AG09319 (cell line): ENCODE results near the gene BCAT1.

Experiments
- DNase-seq: peaks from one replicate; pipeline ENCODE4 v3.0.0-alpha.2; 2010; ENCODE audit warnings: low read depth; ENCODE audit errors: extremely low read depth
- TF ChIP-seq, protein P1 (sequence below): IDR thresholded peaks from 2 replicates; pipeline ENCODE4 v1.5.1; 2011; ENCODE audit warnings: low read depth, mild to moderate bottlenecking, inconsistent platforms, low read length, moderate library complexity

The BCAT1 gene

DNA sequence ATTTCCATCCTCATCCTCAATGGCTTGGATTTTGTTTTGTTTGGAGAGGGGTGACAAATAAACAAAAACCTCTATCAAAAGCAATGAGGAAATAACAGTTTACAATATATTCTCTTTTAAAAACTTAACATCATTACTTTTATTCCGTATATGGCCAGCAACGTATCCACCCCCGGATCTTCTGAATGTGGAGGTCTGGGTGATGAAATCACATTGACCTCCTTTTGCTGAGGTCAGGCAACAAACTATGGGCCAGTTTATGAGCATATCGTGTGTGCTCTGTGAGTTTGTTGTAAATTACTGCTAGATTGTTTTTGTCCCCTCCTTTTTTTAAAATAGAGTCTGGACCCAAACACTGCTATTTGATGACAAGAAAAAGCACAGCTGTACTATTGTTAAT is 178.1 kb downstream of the BCAT1 start:
- TF ChIP-seq, protein P1, sequence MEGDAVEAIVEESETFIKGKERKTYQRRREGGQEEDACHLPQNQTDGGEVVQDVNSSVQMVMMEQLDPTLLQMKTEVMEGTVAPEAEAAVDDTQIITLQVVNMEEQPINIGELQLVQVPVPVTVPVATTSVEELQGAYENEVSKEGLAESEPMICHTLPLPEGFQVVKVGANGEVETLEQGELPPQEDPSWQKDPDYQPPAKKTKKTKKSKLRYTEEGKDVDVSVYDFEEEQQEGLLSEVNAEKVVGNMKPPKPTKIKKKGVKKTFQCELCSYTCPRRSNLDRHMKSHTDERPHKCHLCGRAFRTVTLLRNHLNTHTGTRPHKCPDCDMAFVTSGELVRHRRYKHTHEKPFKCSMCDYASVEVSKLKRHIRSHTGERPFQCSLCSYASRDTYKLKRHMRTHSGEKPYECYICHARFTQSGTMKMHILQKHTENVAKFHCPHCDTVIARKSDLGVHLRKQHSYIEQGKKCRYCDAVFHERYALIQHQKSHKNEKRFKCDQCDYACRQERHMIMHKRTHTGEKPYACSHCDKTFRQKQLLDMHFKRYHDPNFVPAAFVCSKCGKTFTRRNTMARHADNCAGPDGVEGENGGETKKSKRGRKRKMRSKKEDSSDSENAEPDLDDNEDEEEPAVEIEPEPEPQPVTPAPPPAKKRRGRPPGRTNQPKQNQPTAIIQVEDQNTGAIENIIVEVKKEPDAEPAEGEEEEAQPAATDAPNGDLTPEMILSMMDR = no peak
- DNase-seq = no peak

DNA sequence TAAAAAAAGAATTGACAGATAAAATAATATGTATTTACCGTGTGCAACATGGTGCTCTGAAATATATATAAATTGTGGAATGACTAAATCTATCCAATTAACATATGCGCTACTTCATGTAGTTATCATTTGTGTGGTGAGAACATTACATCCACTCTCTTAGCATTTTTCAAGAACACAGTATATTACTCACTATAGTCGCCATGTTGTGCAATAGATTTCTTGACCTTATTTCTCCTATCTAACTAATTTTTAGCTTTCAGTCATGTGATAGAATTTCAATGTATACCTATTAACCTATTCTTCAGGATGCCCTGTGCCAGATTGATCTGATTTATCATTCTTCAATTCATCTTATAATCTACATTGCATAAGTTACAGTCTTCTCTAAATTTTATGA is 178.6 kb downstream of the BCAT1 start:
- no peak for DNase-seq
- TF ChIP-seq, protein P1 = no peak

DNA sequence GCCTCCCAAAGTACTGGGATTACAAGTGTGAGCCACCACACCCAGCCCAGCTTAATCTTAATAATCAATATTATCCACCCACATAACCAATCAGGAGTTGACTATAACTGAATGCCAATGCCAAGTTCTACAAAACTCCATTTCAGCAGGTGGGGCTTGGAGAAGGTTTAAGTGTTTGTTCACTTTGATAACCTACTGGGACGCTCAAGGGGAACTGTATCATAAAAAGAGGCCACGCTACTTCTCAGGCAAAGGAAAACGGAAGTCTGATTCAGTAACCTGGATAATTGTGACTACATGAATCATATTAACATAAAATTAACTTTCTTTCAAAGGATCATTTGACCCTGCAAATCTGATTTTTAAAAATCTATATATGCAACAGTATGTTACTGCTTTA is 179.2 kb downstream of the BCAT1 start:
- no peak for DNase-seq
- TF ChIP-seq, protein P1 = no peak

DNA sequence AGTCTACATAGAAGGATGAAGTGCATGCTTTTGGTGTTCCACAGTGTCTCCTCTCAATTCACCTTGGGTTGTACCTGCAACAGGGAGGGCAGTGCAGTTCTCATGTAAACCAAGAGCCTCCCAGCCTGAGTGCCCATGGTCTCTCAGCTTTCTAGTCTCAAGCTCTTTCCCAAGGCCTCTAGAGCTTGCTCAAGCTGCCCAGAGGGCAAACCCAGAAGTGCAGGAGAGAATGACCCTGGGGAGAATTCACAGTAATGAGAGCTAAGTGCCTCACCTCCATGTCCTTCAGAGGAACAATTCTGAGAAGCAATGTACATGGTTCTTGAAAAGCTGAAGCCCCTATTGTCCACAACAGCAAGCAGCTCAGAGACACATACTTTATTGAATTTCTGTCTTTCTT is 180.5 kb downstream of the BCAT1 start:
- DNase-seq = no peak
- TF ChIP-seq, protein P1 = no peak

DNA sequence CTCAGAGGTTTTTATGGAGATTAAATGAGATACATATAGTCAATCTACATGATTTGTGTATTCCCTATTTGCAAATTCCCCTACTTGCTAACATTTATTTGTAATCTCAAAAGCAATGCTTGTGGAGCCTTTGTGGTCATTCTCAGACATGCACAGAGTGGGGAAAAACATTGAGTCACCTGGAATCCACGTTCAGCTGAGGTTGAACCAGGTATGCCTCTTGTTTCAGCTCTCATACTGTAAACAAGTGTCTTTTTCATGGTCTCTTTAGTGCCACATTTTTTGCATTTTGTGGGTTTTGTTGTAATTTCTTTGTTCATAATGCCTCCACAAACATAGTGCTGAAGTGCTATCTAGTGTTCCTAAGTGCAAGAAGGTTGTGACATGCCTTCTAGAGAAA is 181.9 kb downstream of the BCAT1 start:
- DNase-seq = no peak
- TF ChIP-seq, protein P1 = no peak

DNA sequence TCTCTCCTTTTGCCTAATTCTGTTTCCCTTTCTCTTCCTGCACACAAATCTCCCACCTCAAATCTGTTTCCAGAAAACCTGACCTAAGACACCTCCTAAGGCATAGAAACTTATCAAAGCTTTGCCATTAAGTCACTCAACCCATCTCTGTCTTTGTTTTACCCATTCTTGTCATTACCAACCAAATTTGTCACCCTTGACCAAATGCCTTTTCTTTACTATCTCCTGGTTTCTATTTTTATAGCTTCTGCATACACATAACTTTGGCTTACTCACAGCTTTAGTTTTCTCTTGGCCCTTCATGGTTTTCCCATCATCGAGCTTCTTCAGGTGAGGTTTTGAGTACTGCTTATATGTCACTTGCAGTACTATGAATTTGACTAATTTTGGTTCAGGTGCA is 184.2 kb downstream of the BCAT1 start:
- no peak for DNase-seq
- TF ChIP-seq, protein P1 = no peak

DNA sequence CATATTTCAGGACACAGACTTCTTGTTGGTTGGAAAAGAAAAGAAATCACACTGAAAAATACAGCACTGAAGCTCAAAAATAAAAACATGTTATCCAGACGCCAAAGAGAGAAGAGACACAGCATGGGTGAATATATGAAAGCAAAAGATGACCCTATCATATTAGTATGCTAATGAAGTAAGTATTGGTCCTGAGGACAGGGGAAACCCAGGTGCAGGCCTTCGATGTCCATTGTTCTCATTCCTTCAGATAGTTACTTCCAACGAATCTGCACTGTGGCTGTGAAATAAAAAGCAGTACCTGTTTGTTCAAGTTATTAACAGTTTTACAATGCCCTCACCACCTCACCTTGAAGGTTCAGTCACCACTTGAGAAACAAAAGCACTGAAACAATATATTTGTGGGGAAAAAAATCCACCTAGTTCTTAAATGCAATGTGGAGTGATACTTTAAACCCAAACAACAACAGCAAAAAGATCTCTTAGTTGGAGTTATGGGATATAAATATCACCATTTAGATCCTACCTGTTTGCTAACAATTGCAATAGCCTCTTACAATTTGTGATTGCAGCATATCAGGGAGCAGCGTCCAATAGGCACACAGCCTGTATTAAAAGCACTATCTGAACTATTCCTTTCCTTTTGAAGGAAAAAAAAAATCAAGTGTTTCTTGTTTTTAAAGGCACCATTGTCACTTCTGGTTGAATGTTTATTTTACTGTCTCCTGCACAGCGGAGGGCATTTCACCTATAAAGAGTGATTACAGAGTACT is 188.1 kb downstream of the BCAT1 start:
- TF ChIP-seq, protein P1 = no peak
- no peak for DNase-seq
